HG02798 (cell line): ENCODE measurements around the gene CELF3.

Experiments used
- ATAC-seq: cut with Tn5 transposase; IDR thresholded peaks from one replicate; pipeline ENCODE4 v1.9.1; 2021; ENCODE audit warnings: mild to moderate bottlenecking; ENCODE audit not compliant: unreplicated experiment, poor library complexity

CELF3 gene

GRCh38 chr1:151720974-151721787, 4.6 kb upstream of the CELF3 start, which contains the start of gene RIIAD1:
RIIAD1 (plus strand) TSS chr1:151721522; CDS start chr1:151721537, 15 bp downstream.
- ATAC-seq = peak; percentile 73

- ATAC-seq = no peak
These were observed 4.0 kb upstream of the CELF3 start for GRCh38 chr1:151720554-151720953.

- ATAC-seq = no peak
These were observed 3.5 kb upstream of the CELF3 start for GRCh38 chr1:151720125-151720524.

- ATAC-seq = no peak
These were observed 2.1 kb upstream of the CELF3 start for GRCh38 chr1:151718666-151719065.

- ATAC-seq = no peak
These were observed 1.4 kb upstream of the CELF3 start for GRCh38 chr1:151718011-151718431.

- ATAC-seq = no peak
These were observed 219 bp downstream of the CELF3 start for GRCh38 chr1:151716405-151716762.

- no peak for ATAC-seq
These were observed 738 bp downstream of the CELF3 start for GRCh38 chr1:151715726-151716404.

- no peak for ATAC-seq
These were observed 1.5 kb downstream of the CELF3 start for GRCh38 chr1:151714820-151715725.

- ATAC-seq = no peak
These were observed 2.7 kb downstream of the CELF3 start for GRCh38 chr1:151713874-151714273.

GRCh38 chr1:151713044-151713443, 3.6 kb downstream of the CELF3 start:
- no peak for ATAC-seq

GRCh38 chr1:151711951-151712350, 4.7 kb downstream of the CELF3 start:
- ATAC-seq = no peak

GRCh38 chr1:151711044-151711800, 5.4 kb downstream of the CELF3 start:
- ATAC-seq = no peak

GRCh38 chr1:151710187-151710840, 6.3 kb downstream of the CELF3 start:
- ATAC-seq = no peak

GRCh38 chr1:151708891-151709290, 7.7 kb downstream of the CELF3 start:
- no peak for ATAC-seq

GRCh38 chr1:151707541-151708065, 9.0 kb downstream of the CELF3 start:
- ATAC-seq = no peak

GRCh38 chr1:151706464-151707415, 9.9 kb downstream of the CELF3 start:
- no peak for ATAC-seq

GRCh38 chr1:151705753-151706463, 10.7 kb downstream of the CELF3 start:
- ATAC-seq = no peak

- ATAC-seq = no peak
These were observed 11.5 kb downstream of the CELF3 start for GRCh38 chr1:151705146-151705545.
